ENCODE measurements around the gene ELL. TPM values are rescaled to one million over a fixed set of nuclear protein-coding genes. Genes with fewer than 3 reads are reported as not detected.

The ELL gene
- total RNA-seq, 4 donors from 2014 or later = 16.2 to 72.2 (median 18.0) TPM

GRCh38 chr19:18513868-18514267 lies 8.0 kb downstream of the ELL start:
- intact Hi-C loops (cut with DNase I; ENCODE audit: low total_unique reads) = loop anchor here (10.0 kb wide), 1 partner anchor 49 kb away; no protein-coding TSS in a partner anchor
- WGBS, 2 donors (ENCODE audit: low coverage in 1 of 2) = 71 to 72% methylated on average over 2 to 11 of the region's 11 CpGs
- Histone ChIP-seq H3K27ac (peak overlapping the region; percentile 4 to 67 (median 48)), H3K4me3 (no peak overlapping the region), H3K9me3 (no peaks in the 10 kb centered on the region), H3K27me3 (no peaks in the 10 kb centered on the region), H3K4me1 (peaks cover 24 to 69% (median 39%) of the 10 kb centered on the region in 4 donors), H3K36me3 (no peaks in the 10 kb centered on the region)
- DNase-seq = no peak
- TF ChIP-seq CTCF (IDR thresholded peaks at IDR 0.05) (no peak), POLR2A (IDR thresholded peaks at IDR 0.05) (no peak), POLR2AphosphoS5 (IDR thresholded peaks at IDR 0.05) (no peak), EP300 (IDR thresholded peaks at IDR 0.05; ENCODE audit: low read depth) (no peak)
- in situ Hi-C loops (cut with MboI; ENCODE audit: low pct_ligation_motif_present in 1 of 4, low pct_unique_long_range_greater_than_20kb in 1 of 4, low sequenced_read_pairs in 3 of 4) = no loop called here

GRCh38 chr19:18510216-18510615 lies 11.7 kb downstream of the ELL start:
- in situ Hi-C loops (cut with MboI; ENCODE audit: low pct_ligation_motif_present in 1 of 4, low pct_unique_long_range_greater_than_20kb in 1 of 4, low sequenced_read_pairs in 3 of 4) = no loop called here
- H3K4me1 ChIP-seq = peaks cover 52 to 74% (median 62%) of the 10 kb centered on the region in 4 donors

GRCh38 chr19:18508585-18508984 lies 13.3 kb downstream of the ELL start:
- peak overlapping the region; percentile 70 to 79 (median 77) for H3K27ac ChIP-seq
- in situ Hi-C loops (cut with MboI; ENCODE audit: low pct_ligation_motif_present in 1 of 4, low pct_unique_long_range_greater_than_20kb in 1 of 4, low sequenced_read_pairs in 3 of 4) = no loop called here

More at GRCh38 chr19:18510216-18510615, 11.7 kb downstream of the ELL start:
- Histone ChIP-seq H3K4me3 (no peak overlapping the region), H3K36me3 (no peaks in the 10 kb centered on the region), H3K9me3 (no peaks in the 10 kb centered on the region), H3K27me3 (no peaks in the 10 kb centered on the region), H3K27ac (peak overlapping the region in 1 of 4 donors; percentile 10)
- WGBS, 2 donors (ENCODE audit: low coverage in 1 of 2) = 91 to 100% methylated on average over 2 to 8 of the region's 8 CpGs
- no peak for DNase-seq
- intact Hi-C loops (cut with DNase I; ENCODE audit: low total_unique reads) = loop anchor here (10.0 kb wide), 1 partner anchor 45 kb away; no protein-coding TSS in a partner anchor
- TF ChIP-seq POLR2AphosphoS5 (IDR thresholded peaks at IDR 0.05) (no peak), CTCF (IDR thresholded peaks at IDR 0.05) (no peak), POLR2A (IDR thresholded peaks at IDR 0.05) (no peak), EP300 (IDR thresholded peaks at IDR 0.05; ENCODE audit: low read depth) (no peak)

More at GRCh38 chr19:18508585-18508984, 13.3 kb downstream of the ELL start:
- Histone ChIP-seq H3K36me3 (no peaks in the 10 kb centered on the region), H3K4me3 (no peak overlapping the region), H3K9me3 (no peaks in the 10 kb centered on the region), H3K27me3 (no peaks in the 10 kb centered on the region), H3K4me1 (peaks cover 56 to 74% (median 63%) of the 10 kb centered on the region in 4 donors)
- no peak for DNase-seq
- intact Hi-C loops (cut with DNase I; ENCODE audit: low total_unique reads) = no loop called here
- no peak for TF ChIP-seq POLR2A (IDR thresholded peaks at IDR 0.05)
- no peak for TF ChIP-seq CTCF (IDR thresholded peaks at IDR 0.05)
- TF ChIP-seq POLR2AphosphoS5 (IDR thresholded peaks at IDR 0.05) = no peak
- TF ChIP-seq EP300 (IDR thresholded peaks at IDR 0.05; ENCODE audit: low read depth) = no peak
- 74% methylated on average over 7 of the region's 7 CpGs; no CpG with 5 or more reads in 1 of the 2 donors for WGBS, 2 donors (ENCODE audit: low coverage in 1 of 2)

All from transverse colon (tissue), 4 donors.